Colonic mucosa (tissue), 4 donors: ENCODE data around the gene TMEM185B. TPM values are rescaled to one million over a fixed set of nuclear protein-coding genes. Genes with fewer than 3 reads are reported as not detected.

Source experiments
- DNase-seq: peaks from one replicate; pipeline ENCODE4 v3.0.0-alpha.2; 2020
- H3K27ac ChIP-seq: fragments of 200-600 bp; one replicate; pipeline ENCODE4 v1.8.0; 2021
- H3K27me3 ChIP-seq: fragments of 200-600 bp; one replicate; pipeline ENCODE4 v1.8.0; 2021
- H3K36me3 ChIP-seq: fragments of 200-600 bp; one replicate; pipeline ENCODE4 v1.8.0; 2021
- H3K4me1 ChIP-seq: fragments of 200-600 bp; one replicate; pipeline ENCODE4 v1.8.0; 2021; ENCODE audit warnings: mild to moderate bottlenecking
- H3K4me3 ChIP-seq: fragments of 200-600 bp; one replicate; pipeline ENCODE4 v1.8.0; 2021
- H3K9ac ChIP-seq, 2 donors: one replicate each; pipeline ENCODE4 v1.7.0; 2013; ENCODE audit warnings: control low read depth in 2 of 2, low read depth in 2 of 2, low read length in 2 of 2
- H3K9me3 ChIP-seq: fragments of 200-600 bp; one replicate; pipeline ENCODE4 v1.8.0; 2021
- intact Hi-C: fragments of 100-400 bp; cut with DNase I; formaldehyde crosslinking; loops from one replicate; pipeline ENCODE4 v1.14.1; 2022
- total RNA-seq, 2 donors: library from RNA; stranded (reverse); fragmentation: NEBNext Ultra II Directional in 1 of 2; extraction: Animal tissue kit (Norgen Biotek cat#: 25700) in 1 of 2; gene quantifications; one replicate each; pipeline ENCODE4 v1.2.1, GENCODE V29; 2021
- TF ChIP-seq, protein P1 (sequence below): fragments of 200-600 bp; IDR thresholded peaks from one replicate; pipeline ENCODE4 v1.8.0; 2022; ENCODE audit warnings: antibody characterized with exemption, mild to moderate bottlenecking
- donor health status: healthy.
- donor health status: DM: no; HTN: no; CAD: no.
- donor health status: DM: no; HTN: no; CAD: no.

The TMEM185B gene
- total RNA-seq, 2 donors from 2014 or later: 14.4 to 16.5 TPM

- peak overlapping the region; percentile 91 for H3K27ac ChIP-seq
- peak overlapping the region in 1 of 2 donors; percentile 87 for H3K9ac ChIP-seq
- peak overlapping the region; percentile 83 for H3K4me3 ChIP-seq
- no peaks in the 10 kb centered on the region for H3K9me3 ChIP-seq
- TF ChIP-seq, protein P1, sequence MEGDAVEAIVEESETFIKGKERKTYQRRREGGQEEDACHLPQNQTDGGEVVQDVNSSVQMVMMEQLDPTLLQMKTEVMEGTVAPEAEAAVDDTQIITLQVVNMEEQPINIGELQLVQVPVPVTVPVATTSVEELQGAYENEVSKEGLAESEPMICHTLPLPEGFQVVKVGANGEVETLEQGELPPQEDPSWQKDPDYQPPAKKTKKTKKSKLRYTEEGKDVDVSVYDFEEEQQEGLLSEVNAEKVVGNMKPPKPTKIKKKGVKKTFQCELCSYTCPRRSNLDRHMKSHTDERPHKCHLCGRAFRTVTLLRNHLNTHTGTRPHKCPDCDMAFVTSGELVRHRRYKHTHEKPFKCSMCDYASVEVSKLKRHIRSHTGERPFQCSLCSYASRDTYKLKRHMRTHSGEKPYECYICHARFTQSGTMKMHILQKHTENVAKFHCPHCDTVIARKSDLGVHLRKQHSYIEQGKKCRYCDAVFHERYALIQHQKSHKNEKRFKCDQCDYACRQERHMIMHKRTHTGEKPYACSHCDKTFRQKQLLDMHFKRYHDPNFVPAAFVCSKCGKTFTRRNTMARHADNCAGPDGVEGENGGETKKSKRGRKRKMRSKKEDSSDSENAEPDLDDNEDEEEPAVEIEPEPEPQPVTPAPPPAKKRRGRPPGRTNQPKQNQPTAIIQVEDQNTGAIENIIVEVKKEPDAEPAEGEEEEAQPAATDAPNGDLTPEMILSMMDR: no peak
- intact Hi-C loops: loop anchor here (10.0 kb wide), 1 partner anchor 61 kb away; no protein-coding TSS in a partner anchor
- DNase-seq: no peak
- no peaks in the 10 kb centered on the region for H3K4me1 ChIP-seq
- H3K27me3 ChIP-seq: no peaks in the 10 kb centered on the region
- no peaks in the 10 kb centered on the region for H3K36me3 ChIP-seq
Observed at GRCh38 chr2:120254178-120254577, 31.0 kb upstream of the TMEM185B start.

DNA sequence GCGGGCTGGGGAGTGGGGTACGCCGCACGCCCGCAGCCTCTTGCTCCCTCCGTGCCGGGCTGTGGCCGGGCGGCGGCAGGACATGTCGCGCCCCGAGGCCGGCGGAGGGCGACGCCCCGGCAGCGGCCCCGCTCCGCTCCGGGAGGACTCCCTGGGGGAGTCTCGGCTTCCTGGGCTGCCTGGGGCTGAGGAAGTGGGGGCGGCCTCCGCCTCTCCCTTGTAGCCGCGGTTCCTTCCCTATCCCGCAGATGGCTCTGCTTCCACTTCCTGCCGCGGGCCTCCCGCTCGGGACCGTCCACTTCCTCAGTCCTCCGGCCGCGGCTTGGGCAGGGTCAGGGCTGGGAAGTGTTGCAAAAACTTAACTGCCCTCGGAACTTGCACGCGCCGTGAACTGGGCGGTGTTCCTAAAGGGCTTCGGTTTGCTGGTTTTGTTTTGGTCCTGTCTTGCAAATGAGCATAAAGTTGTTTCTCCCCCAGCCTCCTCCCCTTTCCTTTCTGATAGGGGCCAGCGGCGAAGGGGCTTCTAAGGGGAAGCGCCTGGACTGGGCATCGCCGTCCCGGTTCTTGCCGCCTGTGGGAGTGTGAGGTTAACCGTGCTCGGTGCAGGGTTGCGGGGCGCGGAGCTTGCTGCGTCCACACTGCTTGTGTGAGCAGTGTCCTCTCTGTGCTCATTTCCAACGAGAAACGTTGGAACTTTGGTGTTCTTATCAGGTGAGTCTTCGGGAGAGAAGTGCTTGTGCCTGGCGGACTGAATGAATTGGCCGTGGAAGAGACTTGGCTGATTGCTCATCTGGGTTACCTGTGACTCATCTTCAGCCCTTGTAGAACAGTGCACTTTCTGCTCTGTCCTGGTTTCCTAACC is 30.1 kb upstream of the TMEM185B start:
- TF ChIP-seq, protein P1: no peak
- peak; percentile 78 for DNase-seq
- no peaks in the 10 kb centered on the region for H3K36me3 ChIP-seq
- H3K4me1 ChIP-seq: no peaks in the 10 kb centered on the region
- peak overlapping the region; percentile 91 for H3K27ac ChIP-seq
- H3K4me3 ChIP-seq: peak overlapping the region; percentile 83
- no peaks in the 10 kb centered on the region for H3K27me3 ChIP-seq
- intact Hi-C loops: loop anchor here (10.0 kb wide), 1 partner anchor 62 kb away; no protein-coding TSS in a partner anchor
- no peaks in the 10 kb centered on the region for H3K9me3 ChIP-seq
- H3K9ac ChIP-seq: peak overlapping the region; percentile 87 to 88

DNA sequence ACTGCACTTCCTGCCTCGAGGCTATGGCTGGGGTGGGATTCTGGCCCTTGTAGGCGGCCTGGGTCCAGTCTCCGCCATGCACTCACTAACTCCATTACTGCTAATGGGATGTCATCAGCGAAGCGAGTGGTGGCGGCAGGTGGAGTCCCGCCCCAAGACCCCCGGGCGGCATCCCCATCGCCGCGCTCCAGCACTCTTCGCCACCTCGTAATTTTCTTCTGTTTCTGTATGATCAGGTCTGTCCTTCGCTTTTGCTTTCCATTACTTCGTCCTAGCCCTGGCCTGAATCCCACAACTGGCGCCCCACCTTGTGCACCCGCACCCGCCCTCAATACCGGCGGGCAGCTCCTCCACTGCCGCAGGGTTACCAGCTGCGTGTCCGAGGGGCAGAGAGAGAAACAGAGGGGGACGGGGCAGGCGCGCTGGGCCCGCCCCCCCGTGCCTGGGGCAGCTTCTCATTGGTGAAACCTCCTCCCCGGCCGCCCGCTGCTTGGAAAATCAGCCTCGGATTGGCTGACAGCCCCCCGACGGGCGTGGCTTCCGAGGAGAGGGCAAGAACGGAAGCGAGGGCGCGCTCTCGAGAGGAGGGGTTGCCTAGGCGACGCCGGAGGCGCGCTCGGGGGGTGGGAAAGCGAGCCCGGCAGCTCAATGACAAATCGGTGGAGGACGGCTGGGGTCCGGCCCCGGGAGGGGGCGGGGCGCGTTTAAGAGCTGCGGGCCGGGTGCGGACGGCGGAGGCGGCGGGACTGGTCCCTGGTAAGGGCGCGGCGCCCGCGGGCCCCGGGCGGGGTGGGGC is 29.2 kb upstream of the TMEM185B start, which contains the start of gene RALB:
Gene RALB, plus strand, starts transcription at position 628 of the 796 bp plus-strand sequence. CDS start 25,813 bp downstream, outside the sequence.
- TF ChIP-seq, protein P1: no peak
- Histone ChIP-seq H3K27ac (peak within 1 kb of the TSS; percentile 91), H3K4me3 (peak within 1 kb of the TSS; percentile 83), H3K9ac (peak within 1 kb of the TSS; percentile 87 to 88), H3K36me3 (no peaks in the 10 kb centered on the region), H3K27me3 (no peaks in the 10 kb centered on the region), H3K9me3 (no peaks in the 10 kb centered on the region), H3K4me1 (no peaks in the 10 kb centered on the region)
- DNase-seq: peak; percentile 100
- intact Hi-C loops: loop anchor here (10.0 kb wide), 1 partner anchor 62 kb away; no protein-coding TSS in a partner anchor

- DNase-seq: peak; percentile 45
Observed at GRCh38 chr2:120251880-120252224, 28.7 kb upstream of the TMEM185B start.

More at GRCh38 chr2:120251880-120252224, 28.7 kb upstream of the TMEM185B start:
- intact Hi-C loops: loop anchor here (10.0 kb wide), 1 partner anchor 63 kb away; no protein-coding TSS in a partner anchor
- TF ChIP-seq, protein P1: no peak
- Histone ChIP-seq H3K4me1 (no peaks in the 10 kb centered on the region), H3K27ac (peak overlapping the region; percentile 91), H3K36me3 (no peaks in the 10 kb centered on the region), H3K4me3 (peak overlapping the region; percentile 83), H3K27me3 (no peaks in the 10 kb centered on the region), H3K9ac (peak overlapping the region; percentile 66 to 87), H3K9me3 (no peaks in the 10 kb centered on the region)
